ENCODE data around the gene TRIM62.

- TF ChIP-seq, protein P1, sequence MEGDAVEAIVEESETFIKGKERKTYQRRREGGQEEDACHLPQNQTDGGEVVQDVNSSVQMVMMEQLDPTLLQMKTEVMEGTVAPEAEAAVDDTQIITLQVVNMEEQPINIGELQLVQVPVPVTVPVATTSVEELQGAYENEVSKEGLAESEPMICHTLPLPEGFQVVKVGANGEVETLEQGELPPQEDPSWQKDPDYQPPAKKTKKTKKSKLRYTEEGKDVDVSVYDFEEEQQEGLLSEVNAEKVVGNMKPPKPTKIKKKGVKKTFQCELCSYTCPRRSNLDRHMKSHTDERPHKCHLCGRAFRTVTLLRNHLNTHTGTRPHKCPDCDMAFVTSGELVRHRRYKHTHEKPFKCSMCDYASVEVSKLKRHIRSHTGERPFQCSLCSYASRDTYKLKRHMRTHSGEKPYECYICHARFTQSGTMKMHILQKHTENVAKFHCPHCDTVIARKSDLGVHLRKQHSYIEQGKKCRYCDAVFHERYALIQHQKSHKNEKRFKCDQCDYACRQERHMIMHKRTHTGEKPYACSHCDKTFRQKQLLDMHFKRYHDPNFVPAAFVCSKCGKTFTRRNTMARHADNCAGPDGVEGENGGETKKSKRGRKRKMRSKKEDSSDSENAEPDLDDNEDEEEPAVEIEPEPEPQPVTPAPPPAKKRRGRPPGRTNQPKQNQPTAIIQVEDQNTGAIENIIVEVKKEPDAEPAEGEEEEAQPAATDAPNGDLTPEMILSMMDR (conservative IDR thresholded peaks at IDR 0.05 in 1 of 2, IDR thresholded peaks at IDR 0.05 in 1 of 2; ENCODE audit: extremely low read depth in 1 of 2, insufficient read depth in 1 of 2, low read depth in 1 of 2, low read length in 2 of 2), result peak; percentile 95 to 99
- TF ChIP-seq EZH2 (IDR thresholded peaks at IDR 0.05; ENCODE audit: borderline replicate concordance, low read length), result no peak
Measured at GRCh38 chr1:33127001-33127823, 54.6 kb downstream of the TRIM62 start.
